ENCODE data around the gene CHODL.

CHODL gene

GRCh38 chr21:18289876-18290275, 45.2 kb downstream of the CHODL start:
- DNase-seq, result no peak

GRCh38 chr21:18294100-18294499, 49.5 kb downstream of the CHODL start:
- DNase-seq, result no peak

- DNase-seq, result no peak
Observed at GRCh38 chr21:18298228-18298627, 53.6 kb downstream of the CHODL start.
